ENCODE data around the gene MEOX1.

MEOX1 gene

DNA sequence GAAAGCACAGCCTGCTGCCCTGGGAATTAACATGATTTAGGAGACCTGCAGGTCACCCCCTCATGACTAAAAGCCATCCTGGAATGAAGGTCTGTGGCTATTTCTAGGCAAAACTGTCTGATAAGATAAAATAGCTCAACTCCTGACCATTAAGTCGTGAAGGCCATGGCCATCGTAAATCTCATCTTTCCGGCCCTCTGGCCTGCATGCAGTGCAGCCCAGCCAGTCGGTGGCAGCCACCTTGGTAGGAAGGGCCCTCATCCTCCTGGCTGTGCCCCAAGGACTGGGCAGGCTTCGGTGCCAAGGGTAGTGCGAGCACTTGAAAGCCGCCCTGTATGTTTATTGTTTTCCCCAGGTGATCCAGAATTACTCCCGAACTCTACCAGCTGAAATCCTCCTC is 18.2 kb upstream of the MEOX1 start:
- no peak for DNase-seq

DNA sequence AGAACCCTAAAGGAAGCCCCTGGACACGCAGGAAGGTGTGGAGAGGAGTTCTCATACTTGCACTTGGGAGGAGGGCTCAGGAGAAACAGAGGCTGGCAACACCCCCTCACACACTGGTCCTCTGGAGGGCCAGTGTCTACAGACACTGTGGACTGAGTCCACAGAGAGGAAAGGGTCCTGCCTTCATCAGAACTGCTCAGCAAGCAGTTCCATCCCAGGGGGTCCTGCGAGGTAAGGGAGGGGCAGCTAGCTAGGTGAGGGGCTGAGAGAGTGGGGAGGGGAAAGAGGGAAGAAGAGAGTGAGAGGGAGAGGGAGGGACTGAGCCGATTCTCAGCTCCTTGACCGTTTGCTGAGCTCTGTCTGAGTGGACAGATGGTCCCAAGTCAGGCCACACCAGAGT is 17.7 kb upstream of the MEOX1 start:
- no peak for DNase-seq

DNA sequence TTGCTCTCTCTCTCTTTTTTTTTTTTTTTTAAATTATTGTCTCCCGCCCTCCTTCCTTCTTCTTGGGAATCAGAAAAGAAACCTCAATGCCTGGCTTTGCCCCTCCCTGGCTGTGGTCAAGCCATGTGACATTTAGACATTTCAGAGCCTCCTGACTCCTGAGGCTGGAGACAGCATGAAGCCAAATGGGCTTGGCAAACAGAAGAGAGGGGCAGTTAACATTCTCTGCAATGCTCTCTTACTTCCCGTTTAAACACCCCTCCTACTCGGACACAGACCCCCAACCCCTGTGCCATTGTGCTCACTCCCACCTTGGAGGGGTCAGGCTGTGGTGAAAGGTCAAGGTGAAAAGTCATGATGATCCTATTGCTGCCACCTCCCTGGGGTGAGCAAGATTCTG is 14.7 kb upstream of the MEOX1 start:
- DNase-seq, result no peak

DNA sequence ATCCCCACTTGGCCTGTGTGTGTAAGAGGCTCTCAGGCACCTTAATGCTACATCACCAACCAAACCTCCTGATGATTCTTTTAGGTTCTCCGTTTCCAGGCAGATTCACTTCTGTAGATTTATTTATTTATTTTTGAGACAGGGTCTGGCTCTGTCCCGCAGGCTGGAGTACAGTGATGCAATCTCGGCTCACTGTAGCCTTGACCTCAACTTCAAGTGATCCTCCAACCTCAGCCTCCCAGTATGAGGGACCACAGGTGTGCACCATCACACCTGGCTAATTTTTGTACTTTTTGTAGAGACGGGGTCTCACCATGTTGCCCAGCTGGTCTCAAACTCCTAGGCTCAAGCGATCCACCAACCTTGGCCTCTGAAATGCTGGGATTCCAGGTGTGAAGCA is 12.7 kb upstream of the MEOX1 start:
- DNase-seq, result no peak

DNA sequence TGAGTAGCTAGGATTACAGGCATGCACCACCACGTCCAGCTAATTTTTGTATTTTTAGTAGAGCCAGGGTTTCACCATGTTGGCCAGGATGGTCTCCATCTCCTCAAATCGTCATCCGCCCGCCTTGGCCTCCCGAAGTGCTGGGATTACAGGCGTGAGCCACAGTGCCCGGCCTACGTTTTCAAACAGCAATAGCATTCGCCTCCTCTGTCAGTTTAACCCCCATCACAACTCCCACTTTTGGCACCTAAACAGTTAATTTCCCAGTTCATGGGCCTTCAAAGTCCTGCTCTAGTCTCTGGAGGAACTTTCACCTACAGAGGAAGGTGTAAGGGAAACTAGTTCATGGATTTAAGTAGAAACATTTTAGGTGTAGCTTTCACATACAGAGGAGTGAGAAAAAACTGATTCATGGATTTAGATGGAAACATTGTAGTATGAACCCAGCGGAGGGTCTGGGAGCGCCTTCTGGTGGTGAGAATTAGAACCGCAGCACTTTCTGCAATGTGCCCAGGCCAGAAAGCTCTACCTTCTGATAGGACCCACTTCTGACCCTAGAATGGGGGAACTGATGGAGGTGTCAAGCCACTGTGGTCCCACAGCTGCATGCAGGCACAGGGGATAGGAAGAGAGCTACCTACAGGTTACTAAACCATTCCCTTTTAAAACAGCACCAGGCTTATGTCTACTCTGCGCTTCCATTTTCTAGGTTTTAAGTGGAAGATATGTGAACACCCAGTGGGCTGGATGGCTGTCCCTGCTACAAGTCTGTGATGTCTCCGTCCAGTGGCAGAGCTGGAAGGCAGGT is 12.0 kb upstream of the MEOX1 start:
- peak; percentile 47 for DNase-seq

DNA sequence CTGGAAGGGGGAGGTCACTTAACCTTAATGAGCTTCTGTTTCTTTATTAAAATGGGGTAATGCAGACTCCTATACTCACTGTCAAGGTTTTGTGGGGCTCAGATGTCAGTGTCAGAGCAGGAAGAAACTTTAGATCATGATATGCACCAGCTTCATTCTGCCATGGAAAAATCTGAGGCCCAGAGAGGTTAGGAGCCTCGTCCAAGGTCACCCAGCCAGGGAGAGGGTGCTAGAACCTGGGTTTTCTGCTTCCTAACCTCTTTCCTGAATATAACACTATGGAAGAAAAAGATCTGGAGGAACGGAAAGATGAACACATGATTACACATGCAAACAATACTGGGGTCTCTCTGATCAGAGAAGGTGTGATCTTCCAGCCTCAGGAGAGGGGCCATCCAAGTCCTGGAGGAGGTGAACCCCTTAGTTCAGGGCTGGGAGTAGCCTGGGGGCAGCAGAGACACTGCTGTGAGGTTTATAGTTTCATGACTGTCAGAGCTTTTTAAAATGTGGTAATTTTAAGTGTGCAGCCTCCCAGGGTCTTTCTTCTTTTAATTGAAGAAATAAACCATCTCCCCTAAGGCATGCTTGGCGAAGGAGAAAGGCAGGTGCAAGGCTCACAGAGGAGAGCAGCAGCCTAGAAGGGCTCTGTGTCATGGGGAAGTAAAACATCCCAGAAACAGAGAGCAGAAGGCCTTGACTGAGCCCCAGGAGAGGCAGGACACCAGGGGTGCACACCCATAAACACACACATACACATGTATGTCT is 10.2 kb upstream of the MEOX1 start:
- DNase-seq, result no peak

DNA sequence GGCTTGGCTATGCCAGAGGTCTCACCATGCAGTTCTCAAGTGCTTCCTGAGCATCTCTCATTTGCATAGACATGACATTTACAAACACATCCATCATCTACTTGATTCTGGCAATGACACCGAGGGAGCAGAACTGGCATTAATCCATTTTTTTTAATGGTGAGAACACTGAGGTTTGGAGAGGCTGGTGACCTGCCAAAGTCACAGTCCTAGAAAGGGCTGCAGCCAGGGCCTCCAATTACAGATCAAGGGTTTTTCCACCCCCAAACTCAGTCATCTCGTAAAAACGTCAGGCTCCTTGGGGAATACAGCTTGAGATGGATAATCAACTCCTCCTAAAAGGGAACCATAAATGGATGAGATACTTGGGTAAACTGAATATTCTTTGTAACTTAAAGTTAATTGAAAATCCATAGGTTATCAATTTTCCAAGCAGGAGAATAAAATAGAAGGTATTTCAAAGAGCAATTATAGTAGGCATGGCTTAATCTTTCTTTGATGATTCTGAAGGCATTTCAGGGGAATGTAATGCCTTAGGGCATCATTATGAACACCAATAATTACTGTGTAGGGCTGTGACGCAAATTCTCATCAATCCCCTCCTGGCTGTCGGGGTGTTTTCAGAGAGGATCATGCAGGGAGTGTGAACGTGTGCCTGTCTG is 9.4 kb upstream of the MEOX1 start:
- no peak for DNase-seq

DNA sequence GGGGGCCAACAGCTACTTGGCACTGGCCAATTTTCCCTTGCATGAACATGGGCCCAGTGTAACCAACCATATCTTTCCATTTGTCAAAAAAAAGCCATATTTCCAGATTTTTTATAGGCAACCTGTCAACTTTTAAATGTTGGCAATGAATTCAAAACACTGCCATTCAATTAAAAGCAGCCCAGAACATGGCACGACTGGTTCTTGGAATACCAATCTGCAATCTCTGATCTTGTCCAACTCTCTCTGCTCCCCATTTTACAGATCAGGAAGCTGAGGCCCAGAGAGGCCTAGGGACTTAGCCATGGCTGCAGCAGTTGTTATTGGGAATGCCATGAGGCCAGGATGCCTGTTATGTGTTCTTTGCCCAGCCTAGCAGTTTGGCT is 8.9 kb upstream of the MEOX1 start:
- DNase-seq, result no peak

DNA sequence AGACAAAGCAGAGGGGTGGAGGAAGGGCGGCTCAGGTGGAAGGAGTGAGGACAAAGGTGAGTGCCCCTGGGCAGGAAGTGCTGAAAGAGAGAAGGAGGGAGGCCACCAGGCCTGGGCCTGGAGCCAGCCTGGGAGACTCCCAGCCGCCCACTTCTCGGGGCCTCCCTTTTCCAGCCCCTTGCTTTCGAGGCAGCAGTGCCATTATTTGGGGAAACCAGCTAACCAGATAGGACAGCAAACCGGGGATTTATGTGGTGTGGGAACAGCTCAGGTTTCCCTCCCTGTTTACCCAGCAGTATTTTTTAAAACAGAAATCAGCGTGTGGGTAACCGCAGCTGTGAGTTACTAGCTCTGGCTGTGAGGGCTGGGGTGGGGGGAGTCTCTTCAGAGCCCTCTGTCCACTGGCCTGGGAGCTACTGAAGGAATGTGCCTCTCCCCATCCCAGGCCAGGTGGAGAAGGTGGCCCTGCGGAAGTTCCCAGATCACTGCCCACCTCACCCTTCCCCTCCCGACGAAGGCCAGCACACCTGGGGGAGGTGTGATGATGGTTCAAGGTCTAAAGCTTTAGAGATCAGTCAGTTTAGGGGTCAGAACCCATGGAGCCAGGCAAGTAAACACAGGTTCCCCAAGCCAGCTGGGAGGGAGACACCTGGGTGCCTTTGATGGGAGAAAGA is 8.4 kb upstream of the MEOX1 start:
- DNase-seq, result no peak

DNA sequence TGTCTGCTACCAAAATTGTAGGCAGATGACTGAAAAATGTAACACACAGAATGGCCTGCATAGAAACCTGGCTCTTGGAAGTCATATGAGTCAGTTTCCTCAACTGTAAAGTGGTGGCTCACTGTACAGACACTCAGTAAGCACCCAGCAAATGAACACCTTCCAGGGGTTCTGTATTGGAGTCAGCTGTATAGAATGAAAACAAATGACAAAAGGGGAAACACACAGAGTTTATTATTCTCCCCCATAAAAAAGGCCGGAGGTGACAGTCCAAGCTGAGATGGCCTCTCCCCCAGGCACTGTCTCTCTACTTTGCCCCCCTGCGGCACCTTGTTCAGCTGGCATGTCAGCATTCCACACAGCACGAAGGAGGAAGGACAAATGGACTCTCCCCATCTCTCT is 6.2 kb upstream of the MEOX1 start:
- no peak for DNase-seq

DNA sequence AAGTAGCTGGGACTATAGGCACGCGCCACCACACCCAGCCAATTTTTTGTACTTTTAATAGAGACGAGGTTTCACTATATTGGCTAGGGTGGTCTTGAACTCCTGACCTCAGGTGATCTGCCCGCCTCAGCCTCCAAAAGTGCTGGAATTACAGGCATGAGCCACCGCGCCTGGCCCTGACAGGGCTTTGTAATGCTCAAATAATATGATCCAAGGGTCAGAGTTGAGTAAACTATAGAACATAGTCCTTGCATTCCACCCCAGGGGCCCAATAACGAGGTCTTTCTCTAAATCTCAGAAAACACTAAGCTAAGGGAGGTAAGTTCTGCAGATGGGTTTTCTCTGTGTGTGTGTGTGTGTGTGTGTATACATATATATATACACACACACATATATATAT is 5.8 kb upstream of the MEOX1 start:
- DNase-seq, result no peak

DNA sequence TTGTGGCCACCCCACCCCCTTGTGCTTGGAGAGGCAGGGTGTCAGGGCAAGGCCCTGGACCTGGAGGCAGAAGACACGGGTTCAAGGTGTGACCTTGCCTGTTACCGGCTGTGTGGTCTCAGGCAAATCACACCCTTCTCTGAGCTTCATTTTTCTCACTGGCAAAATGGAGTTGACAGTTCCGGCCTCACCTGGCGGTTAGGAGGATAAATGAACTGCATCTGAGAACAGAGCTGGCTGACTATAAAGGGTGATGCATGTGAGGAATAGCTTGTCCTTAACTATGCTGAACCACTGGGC is 4.2 kb upstream of the MEOX1 start:
- no peak for DNase-seq

DNA sequence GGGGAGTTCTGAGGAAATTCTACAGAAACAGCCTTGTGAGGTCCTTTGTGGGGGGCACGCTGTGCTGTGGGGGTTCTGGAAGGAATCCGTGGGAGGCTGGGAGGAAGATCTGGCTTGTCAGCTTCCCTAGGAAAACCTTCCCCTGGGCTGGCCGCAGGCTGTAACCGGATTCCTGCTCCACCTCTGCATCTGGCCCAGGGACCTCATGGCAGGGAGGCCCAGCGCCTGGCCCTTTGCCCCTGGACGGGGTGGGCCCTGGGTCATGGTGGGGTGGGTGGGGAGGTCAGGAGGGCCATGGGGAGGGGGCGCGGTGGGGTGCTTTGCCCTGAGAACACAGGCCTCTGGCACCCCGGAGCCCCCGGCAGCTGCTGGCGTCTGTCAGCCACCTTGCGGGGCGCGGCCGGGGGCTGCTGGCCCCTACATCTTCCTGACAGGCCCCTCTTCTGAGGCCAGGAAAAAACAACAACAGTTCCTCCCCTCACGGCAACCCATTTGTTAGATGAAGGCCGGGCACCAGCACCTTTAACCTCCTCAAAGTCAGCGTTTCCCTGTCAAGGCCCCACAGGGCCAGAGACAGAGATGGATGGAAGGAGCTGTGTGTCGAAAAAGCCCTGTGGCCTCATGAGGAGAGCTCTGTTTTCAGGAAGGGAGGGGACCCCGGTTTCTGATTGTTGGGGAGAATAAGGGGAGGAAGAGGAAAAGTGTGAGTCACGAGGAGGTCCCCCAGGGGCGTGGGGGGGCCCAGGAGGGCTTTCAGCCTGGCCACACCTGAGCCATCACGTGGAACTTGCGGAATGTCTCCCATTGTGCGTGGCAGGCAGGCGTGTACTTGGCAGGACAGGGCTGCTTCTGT is 3.6 kb upstream of the MEOX1 start:
- DNase-seq, result no peak

DNA sequence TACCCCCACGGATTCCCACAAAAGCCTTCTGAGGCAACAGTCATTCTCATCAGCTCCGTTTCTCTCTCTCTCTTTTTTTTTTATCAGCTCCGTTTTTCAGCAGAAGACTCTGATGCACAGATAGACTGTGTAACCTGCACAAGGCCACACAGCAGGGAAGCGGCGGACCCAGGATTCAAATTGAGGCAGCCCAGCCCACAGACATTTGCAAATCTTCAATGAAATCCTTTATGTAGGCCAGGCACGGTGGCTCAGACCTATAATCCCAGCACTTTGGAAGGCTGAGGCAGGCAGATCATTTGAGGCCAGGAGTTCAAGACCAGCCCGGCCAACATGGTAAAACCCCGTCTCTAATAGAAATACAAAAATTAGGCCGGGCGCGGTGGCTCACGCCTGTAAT is 2.4 kb upstream of the MEOX1 start:
- no peak for DNase-seq

DNA sequence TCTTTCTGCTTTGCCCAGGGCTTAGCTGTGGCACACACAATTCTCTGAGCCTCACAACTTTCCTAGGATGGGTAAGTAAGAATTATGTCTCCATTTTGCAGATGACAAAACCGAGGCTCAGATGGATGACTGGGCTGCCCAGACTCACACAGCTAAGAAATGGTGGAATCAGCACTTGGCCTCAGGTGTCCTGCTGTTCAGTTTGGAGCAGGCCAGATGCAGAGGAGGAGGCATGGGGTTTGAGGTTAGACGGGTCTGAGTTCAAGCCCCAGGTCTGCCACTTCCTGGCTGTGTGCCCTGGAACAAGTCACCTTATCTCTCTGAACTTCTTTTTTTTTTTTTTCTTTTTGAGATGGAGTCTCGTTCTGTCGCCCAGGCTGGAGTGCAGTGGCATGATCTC is 1.7 kb upstream of the MEOX1 start:
- no peak for DNase-seq

DNA sequence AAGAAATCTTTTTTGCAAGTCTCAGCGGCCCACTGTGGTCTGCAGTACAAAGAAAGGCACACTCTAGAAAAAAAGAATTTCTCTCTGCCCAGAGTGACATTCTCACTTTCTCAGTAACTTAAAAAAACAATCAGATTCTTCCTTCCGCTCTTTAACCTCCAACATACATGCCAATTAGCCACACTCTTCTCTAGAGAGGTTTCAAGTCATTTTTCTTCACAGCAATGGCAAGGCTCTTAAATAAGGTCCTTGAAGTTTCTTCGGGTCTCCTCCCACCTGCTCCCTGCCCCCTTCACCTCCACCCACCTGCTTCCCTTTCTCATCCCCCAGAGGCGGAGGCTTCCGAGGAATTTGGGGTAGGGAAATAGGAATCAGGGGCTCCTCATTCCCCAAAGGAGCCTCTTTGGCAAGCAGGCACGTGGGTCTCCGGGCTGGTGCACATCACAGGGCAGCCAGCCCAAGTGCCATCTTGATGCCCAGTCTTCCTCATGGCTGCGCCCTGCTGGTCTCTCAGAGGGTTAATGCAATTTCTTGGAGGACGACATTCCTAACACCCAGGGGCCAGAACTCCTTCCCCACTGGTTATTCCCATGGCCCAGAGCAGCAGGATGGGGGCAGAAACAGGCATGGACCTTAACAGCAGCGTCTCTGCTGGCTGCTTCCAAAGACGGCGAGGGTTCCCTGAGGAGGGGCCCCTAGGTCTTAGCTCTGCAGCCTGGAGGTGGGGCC is 855 bp upstream of the MEOX1 start:
- DNase-seq, result no peak

DNA sequence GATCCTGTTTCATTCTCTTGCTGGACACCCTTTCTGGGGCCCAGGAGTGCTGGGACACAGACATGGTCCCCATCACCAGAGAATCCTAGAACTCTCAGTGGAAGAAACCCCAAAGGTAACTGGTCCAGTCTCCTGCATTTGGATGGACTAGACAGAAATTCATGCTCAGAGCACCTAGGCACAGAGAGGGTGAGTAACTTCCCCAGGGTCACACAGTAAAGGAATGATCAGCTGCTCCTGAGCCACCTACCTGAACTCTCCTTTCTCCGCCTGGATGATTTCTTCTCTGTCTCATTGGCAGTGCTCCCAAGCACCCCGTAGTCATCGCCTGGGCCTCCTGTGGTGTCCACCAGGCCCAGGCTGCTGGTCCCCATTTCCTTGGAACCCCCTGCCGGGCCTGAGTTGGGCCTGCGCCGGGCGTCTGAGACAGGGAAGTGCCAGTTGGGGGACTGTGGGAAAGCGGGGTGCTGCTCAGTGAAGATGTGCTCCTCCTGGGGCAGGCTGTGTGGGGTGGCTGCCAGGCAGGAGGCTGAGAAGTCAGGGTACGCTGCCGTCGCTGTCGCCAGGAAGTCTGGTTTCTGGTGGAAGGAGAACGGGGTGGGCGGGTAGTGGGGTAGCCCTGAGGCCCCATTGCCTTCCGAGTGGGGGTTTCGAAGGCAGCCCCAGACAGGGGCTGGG is 767 bp downstream of the MEOX1 start:
- DNase-seq, result no peak

DNA sequence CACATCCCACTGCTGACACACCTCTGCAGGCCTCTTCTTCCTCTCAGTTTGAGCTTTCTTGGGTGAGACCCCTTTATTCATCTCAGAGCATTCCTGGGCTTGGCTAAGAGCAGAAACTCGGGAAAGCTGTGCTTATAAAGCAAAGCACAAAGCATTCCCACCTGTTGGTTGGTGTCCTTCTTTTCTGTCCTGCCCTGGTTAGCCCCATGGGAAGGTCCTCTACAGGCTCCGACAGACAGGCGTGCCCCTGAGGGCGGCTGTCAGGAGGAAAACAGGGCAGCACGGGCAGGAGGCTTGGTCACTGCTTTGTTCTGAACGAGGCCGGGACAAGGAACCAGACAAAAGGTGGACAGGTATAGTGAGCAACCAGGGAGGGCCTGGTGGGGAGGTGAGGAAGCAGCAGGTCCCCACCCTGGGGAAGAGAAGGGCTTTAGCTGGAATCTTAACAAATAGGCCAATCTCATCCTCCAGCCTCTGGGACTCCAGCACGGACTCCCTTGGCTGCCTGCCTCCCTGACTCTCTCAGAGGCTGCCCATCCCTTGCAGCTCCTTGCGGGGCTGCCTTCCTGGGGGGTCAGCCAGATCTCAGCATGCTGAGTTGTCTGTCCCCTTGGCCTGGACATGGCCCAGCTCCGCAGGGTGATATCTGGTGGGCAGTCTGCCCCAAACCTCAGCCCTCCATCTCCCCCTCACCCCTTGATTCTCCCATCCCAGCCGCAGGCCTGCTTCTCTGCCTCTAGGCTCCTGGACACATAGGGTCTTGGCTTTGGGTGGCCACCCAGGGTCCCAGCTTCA is 1.7 kb downstream of the MEOX1 start:
- DNase-seq, result no peak

DNA sequence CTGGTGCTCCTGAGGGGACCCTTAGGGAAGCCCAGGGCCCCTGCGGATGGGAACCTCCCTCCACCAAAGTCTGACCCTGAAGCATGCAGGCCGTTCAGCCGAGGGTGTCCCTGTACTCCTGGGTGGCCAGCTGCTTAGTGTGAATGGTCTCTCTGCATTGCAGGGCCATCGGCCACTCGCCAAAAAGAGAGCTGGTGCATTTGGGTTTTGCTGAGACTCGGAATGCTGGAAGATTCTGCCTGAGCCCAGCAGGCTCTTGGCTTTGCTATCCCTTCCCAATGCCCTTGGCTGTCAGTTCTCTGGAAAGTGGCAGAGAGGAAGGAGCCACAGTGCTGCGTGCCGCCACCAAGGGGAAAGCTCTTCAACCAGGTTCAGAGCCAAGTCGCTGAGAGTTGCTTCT is 2.8 kb downstream of the MEOX1 start:
- no peak for DNase-seq

DNA sequence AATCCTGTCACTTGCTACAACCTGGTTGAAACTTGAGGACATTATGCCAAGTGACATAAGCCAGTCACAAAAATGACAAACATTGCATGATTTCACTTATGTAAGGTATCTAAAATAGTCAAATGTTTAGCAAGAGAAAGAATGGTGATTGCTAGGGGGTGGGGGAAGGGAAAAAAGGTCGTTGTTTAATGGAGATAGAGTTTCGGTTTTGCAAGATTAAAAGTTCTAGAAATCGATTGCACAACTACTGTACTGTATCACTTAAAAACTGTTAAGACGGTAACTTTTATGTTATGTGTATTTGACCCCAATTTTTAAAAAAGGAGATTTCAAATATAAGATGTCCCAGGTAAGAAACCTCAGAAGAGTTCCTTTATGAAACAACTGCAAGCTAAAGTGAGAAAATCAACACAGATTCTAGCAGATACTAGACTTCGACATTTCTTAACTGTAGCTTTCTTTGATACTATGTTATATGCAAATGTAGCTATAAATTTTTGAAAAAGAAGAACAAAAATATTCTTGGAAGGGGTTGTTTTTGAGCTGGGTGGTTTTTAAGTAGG is 5.9 kb downstream of the MEOX1 start:
- no peak for DNase-seq
